Adipocyte (in vitro differentiated cells): Measurements from ENCODE around the gene TCEANC2.
"Not testable (repeated sequence)": the region's sequence is repeated elsewhere in the genome, so short reads cannot be mapped to it uniquely, and the experiment has no call there.

Source experiments
- DNase-seq: peaks from one replicate; pipeline ENCODE4 v3.0.0-alpha.2; 2015; ENCODE audit warnings: low read depth
- H3K27me3 ChIP-seq: replicated peaks from 2 replicates; pipeline ENCODE4 v1.7.0; 2013; ENCODE audit warnings: mild to moderate bottlenecking, low read length, moderate library complexity; ENCODE audit not compliant: control insufficient read depth, insufficient read depth
- H3K36me3 ChIP-seq: 2 replicates; pipeline ENCODE4 v1.7.0; 2013; ENCODE audit warnings: low read length, mild to moderate bottlenecking, moderate library complexity; ENCODE audit not compliant: control insufficient read depth, insufficient read depth, severe bottlenecking
- H3K4me1 ChIP-seq: 2 replicates; pipeline ENCODE4 v1.7.0; 2013; ENCODE audit warnings: mild to moderate bottlenecking, low read length, moderate library complexity; ENCODE audit not compliant: control insufficient read depth, insufficient read depth
- H3K4me3 ChIP-seq: 2 replicates; pipeline ENCODE4 v1.7.0; 2013; ENCODE audit warnings: mild to moderate bottlenecking, low read length, moderate library complexity
- H3K9ac ChIP-seq: 2 replicates; pipeline ENCODE4 v1.7.0; 2013; ENCODE audit warnings: mild to moderate bottlenecking, low read length, moderate library complexity
- H3K9me3 ChIP-seq: 2 replicates; pipeline ENCODE4 v1.7.0; 2013; ENCODE audit warnings: mild to moderate bottlenecking, low read length, moderate library complexity; ENCODE audit not compliant: control insufficient read depth

Gene TCEANC2

DNA sequence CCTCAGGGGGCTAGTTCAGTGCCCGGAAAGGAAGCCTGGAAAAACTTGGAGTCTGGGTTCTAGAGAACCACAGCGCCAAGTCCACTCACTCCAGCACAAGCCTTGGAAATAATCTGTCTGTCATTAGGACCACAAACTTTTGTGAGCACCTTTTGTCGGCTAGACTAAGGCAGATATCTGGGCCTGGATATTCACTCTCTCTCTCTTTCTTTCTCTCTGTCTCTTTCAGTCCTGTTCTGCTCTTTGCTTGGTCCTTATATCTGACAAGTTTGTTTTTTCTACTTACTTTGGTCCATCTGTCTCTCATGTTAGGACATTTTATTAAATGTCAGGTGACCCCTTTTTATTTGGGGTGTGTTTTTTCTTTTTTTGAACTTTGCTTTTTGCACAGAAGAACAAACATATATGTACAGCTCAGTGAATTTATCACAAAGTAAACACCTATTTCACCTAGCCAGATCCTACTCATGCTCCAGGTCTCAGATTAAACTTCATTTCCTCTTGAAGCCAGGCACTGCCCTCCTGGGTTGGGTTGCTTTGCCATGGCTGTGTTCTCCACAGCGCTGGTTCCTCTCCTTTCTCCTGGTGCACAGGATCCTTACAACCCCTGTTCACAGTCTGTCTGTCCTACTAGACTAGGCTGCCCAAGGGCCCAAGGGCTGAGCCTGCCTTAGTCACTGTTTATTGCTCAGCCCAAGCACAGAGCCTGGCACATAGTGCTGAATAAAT, 40.8 kb downstream of the TCEANC2 start:
- Histone ChIP-seq H3K4me3 (no peak overlapping the region), H3K27me3 (no peaks in the 10 kb centered on the region), H3K9ac (no peak overlapping the region), H3K9me3 (no peaks in the 10 kb centered on the region), H3K36me3 (peaks cover 16% of the 10 kb centered on the region), H3K4me1 (no peaks in the 10 kb centered on the region)
- DNase-seq = no peak

DNA sequence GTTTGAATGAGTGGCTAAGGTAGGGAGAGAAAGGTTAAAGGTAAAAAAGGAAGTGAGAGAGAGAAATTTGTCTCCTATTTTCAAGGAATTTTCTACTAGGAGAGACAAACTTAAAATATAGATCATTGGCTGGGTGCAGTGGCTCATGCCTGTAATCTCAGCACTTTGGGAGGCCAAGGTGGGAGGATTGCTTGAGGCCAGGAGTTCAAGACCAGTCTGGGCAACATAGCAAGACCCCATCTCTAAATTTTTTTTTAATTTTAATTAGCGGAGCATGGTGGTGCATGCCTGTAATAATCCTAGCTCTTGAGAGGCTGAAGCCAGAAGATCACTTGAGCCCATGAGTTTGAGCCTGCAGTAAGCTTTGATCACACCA, 41.3 kb downstream of the TCEANC2 start:
- H3K27me3 ChIP-seq, H3K4me1 ChIP-seq, H3K9me3 ChIP-seq, H3K9ac ChIP-seq, DNase-seq, H3K4me3 ChIP-seq: not testable (repeated sequence)
- peaks cover 16% of the 10 kb centered on the region for H3K36me3 ChIP-seq

GRCh38 chr1:54095546-54096226, 42.3 kb downstream of the TCEANC2 start:
- H3K27me3 ChIP-seq = no peaks in the 10 kb centered on the region
- H3K36me3 ChIP-seq = peaks cover 16% of the 10 kb centered on the region
- no peak overlapping the region for H3K9ac ChIP-seq
- no peak overlapping the region for H3K4me3 ChIP-seq
- no peak for DNase-seq
- no peaks in the 10 kb centered on the region for H3K9me3 ChIP-seq
- H3K4me1 ChIP-seq = peaks cover 4% of the 10 kb centered on the region

DNA sequence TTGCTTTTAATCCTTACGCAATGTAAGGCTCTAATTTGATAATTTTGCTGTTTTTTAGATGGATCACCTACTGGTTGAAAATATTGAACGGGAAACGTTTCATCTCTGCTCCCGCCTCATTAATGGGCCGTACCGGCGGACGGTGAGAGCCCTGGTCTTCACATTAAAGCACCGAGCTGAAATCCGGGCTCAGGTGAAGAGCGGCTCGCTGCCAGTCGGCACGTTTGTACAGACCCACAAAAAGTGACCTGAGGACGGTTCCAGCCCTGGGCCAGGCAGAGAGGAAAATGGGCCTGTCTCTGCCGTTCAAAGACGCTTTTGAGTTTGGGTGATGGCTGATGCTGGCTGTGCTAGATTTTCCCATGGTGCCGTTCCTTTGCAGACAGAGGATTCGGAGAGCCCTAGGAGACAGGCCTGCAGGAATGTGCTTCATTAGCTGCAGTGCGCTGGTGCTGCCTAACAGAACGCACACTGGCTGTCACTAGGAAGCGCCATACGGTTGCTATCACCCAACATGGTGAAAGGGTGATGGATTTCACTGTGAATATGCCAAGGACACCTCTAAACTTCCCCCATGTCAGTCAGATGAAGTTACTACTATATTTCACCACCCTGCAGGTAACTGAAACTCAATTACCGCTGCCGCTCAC, 42.9 kb downstream of the TCEANC2 start:
- peaks cover 4% of the 10 kb centered on the region for H3K4me1 ChIP-seq
- no peak for DNase-seq
- H3K36me3 ChIP-seq = peaks cover 16% of the 10 kb centered on the region
- no peak overlapping the region for H3K9ac ChIP-seq
- no peaks in the 10 kb centered on the region for H3K27me3 ChIP-seq
- H3K4me3 ChIP-seq = no peak overlapping the region
- H3K9me3 ChIP-seq = no peaks in the 10 kb centered on the region

DNA sequence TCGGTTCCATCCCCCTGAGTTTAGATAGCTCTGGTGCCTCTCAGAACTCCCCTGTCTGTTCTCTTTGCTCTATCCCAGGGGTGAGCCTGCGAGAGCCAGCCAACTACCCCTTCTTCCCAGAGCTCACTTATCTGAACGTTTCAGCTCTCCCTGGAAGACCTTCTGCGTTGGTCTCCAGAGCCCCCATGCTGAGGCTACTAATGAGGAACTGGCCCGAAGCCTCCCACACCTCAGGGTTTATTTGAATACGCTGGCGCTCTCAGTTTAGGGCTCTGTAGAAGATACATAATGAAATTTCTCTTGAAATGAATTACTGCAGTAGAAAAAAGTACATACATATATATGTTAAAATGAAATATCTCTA, 43.5 kb downstream of the TCEANC2 start:
- DNase-seq = no peak
- peaks cover 16% of the 10 kb centered on the region for H3K36me3 ChIP-seq
- no peaks in the 10 kb centered on the region for H3K9me3 ChIP-seq
- no peak overlapping the region for H3K4me3 ChIP-seq
- H3K4me1 ChIP-seq = peaks cover 4% of the 10 kb centered on the region
- no peak overlapping the region for H3K9ac ChIP-seq
- no peaks in the 10 kb centered on the region for H3K27me3 ChIP-seq

DNA sequence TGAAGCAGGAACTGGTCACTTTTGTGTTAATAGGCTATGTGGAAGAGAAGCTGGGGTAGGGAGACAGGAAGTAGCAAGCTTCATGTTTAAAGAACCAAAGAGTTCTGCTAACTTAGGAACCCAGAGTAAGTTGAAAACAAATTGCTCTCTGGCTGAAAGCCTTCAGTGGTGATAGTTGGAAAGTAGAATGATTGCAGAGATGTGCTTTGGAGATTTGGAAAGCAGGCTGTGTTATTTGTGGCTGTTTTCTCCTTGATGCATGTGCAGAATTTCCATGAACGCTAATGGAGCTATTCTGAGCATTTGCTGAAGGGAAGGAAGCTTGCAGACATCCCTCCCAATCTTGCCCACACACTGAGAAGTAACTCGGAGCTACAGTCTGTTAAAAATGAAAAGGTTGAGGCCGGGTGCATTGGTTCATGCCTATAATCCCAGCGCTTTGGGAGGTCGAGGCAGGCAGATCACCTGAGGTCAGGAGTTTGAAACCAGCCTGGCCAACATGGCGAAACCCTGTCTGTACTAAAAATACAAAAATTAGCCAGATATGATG, 45.7 kb downstream of the TCEANC2 start:
- no peaks in the 10 kb centered on the region for H3K27me3 ChIP-seq
- no peak overlapping the region for H3K9ac ChIP-seq
- H3K4me1 ChIP-seq = peaks cover 4% of the 10 kb centered on the region
- no peak overlapping the region for H3K4me3 ChIP-seq
- DNase-seq = no peak
- H3K36me3 ChIP-seq = peaks cover 16% of the 10 kb centered on the region
- H3K9me3 ChIP-seq = no peaks in the 10 kb centered on the region

GRCh38 chr1:54100500-54100899, 47.1 kb downstream of the TCEANC2 start:
- Histone ChIP-seq H3K27me3 (no peaks in the 10 kb centered on the region), H3K36me3 (peaks cover 16% of the 10 kb centered on the region), H3K9me3 (no peaks in the 10 kb centered on the region), H3K4me3 (no peak overlapping the region), H3K9ac (no peak overlapping the region), H3K4me1 (peaks cover 4% of the 10 kb centered on the region)
- no peak for DNase-seq

GRCh38 chr1:54103414-54103813, 50.0 kb downstream of the TCEANC2 start:
- no peak overlapping the region for H3K9ac ChIP-seq
- H3K9me3 ChIP-seq = no peaks in the 10 kb centered on the region
- no peak for DNase-seq
- no peak overlapping the region for H3K4me3 ChIP-seq
- peaks cover 4% of the 10 kb centered on the region for H3K4me1 ChIP-seq
- no peaks in the 10 kb centered on the region for H3K36me3 ChIP-seq
- no peaks in the 10 kb centered on the region for H3K27me3 ChIP-seq

GRCh38 chr1:54104613-54105012, 51.2 kb downstream of the TCEANC2 start:
- H3K4me3 ChIP-seq, H3K9me3 ChIP-seq, H3K4me1 ChIP-seq, H3K9ac ChIP-seq, H3K27me3 ChIP-seq, DNase-seq, H3K36me3 ChIP-seq: not testable (repeated sequence)

GRCh38 chr1:54105080-54105479, 51.7 kb downstream of the TCEANC2 start:
- Histone ChIP-seq H3K9me3 (no peaks in the 10 kb centered on the region), H3K36me3 (no peaks in the 10 kb centered on the region), H3K4me3 (no peak overlapping the region), H3K9ac (no peak overlapping the region), H3K4me1 (peaks cover 4% of the 10 kb centered on the region), H3K27me3 (no peaks in the 10 kb centered on the region)
- DNase-seq = no peak

DNA sequence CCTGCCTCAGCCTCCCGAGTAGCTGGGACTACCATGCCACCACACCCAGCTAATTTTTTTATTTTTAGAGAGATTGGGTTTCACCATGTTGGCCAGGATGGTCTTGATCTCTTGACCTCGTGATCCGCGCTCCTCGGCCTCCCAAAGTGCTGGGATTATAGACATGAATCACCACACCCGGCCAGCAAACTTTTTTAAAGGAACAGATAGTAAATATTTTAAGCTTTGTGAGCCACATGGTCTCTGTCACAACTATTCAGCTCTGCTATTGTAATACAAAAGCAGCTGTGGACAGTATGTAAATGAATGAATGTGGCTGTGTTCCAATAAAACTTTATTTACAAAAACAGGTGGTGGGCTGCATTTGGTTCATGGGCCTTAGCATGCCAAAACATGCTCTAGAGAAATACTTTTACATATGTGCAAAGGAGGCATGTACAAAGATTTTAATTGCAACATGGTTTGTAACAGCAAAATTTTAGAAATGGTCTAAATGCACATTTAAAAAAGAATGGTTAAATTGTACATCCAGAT, 52.4 kb downstream of the TCEANC2 start:
- Histone ChIP-seq H3K9ac (no peak overlapping the region), H3K36me3 (no peaks in the 10 kb centered on the region), H3K4me1 (no peaks in the 10 kb centered on the region), H3K27me3 (no peaks in the 10 kb centered on the region), H3K9me3 (no peaks in the 10 kb centered on the region), H3K4me3 (no peak overlapping the region)
- no peak for DNase-seq
